ENCODE measurements around the gene ERC2. TPM values are rescaled to one million over a fixed set of nuclear protein-coding genes. Genes with fewer than 3 reads are reported as not detected.

ERC2 gene
- polyA plus RNA-seq, 3 donors: 2.6 to 4.0 (median 3.7) TPM

DNA sequence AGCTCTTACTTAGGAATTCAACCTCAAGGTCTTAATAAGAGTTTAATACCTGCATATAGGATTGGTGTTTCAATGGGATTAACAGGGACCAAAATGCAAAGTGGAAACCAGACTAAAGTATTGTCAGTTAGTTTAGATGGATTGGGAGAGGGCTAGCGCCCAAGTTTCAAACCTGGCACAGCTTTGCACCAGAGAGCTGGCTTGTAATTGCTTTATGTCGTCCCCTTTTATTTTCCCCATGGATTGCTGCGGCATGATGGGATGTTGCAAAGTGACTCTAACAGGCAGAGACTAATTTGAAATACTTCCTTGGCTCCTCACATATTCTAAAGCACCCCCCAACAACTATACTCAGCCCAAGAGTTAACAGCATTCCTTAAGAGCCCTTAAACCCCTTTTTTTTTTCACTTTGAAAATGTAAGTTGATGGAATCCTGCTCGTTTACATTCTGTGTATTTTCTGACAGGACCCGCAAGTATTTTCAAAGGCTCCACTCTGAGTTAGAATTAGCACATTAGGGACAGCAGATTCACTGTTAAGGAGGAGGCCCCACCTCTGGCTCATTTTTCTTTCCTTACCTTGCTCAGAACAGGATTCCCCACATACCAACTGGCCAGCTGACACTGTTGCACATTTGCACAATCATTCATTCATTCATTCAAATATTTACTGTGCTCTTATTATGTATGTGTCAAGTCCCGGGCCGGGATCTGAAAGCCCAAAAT lies 214.2 kb downstream of the ERC2 start:
- no peak for DNase-seq

- DNase-seq: peak; percentile 65
These were observed 216.8 kb downstream of the ERC2 start for GRCh38 chr3:56251343-56251945.

DNA sequence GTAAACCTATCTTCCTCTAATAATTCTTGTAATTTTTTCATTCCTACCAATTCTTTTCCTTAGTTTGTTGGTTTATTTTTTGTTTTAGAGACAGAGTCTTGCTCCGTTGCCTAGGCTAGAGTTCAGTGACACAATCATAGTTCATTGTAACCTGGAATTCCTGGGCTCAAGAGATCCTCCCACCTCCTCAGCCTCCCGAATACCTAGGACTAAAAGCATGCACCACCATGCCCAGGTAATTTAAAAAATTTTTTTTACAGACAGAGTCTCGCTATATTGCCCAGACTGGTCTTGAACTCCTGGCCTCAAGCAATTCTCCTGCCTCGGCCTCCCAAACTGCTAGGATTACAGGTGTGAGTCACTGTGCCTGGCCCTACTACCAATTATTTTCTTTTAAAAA lies 220.2 kb downstream of the ERC2 start:
- DNase-seq: no peak

- DNase-seq: no peak
These were observed 230.0 kb downstream of the ERC2 start for GRCh38 chr3:56238299-56238698.

- no peak for DNase-seq
These were observed 234.5 kb downstream of the ERC2 start for GRCh38 chr3:56233742-56234141.

GRCh38 chr3:56229311-56229710 lies 239.0 kb downstream of the ERC2 start:
- no peak for DNase-seq

DNA sequence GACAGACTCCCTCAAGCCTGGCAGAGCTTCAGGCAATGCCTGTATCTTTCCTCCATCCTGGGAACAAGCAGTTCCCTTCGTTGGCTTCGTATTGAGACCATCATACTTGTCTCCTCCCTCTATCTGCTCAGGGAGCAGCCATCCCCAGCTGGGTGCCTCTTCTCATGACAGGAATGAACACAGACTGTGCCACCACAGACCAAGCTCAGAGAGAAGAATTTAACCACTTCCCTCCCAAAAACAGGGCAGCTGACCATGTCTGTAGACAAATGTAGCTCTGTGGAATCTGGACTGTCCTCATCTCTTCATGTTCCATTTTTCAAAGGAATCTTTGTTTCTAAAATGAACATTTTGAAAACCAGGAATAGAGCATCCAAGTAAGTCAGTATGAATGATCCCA lies 245.4 kb downstream of the ERC2 start:
- DNase-seq: no peak

- no peak for DNase-seq
These were observed 248.1 kb downstream of the ERC2 start for GRCh38 chr3:56219894-56220805.

DNA sequence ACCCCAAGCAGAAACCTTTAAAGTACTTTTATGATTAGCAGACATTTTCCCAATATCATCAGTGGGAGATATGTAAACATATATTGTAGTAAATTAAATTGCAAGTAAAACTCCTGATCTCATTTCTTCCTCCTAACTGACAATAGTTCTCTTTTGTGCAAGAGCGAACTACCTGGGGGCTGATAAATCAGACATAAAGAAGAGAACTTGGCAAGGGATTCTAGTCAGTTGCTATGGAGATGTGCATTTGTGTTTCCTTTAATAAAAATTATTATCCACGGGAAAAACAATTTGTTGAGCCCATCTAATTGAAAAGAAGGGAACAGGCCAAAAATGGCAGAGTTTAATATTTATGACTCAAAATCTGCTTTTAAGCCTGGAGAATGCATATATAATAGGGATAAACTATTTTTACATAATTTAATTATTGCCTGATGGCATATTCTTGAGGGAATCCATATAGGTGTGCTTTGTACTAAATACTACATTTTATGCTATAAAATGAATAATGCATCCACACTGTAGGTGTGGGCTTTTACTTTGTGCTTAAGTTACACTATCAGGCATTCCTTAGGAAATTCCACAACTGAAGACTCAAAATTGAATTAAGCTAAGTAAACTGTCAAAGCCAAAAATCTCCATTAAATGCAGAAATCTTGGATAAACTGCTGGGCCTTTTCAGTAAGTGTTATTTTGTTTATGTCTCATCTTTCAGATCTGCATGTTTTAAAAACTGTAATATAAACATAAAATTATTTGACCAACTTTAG lies 258.1 kb downstream of the ERC2 start:
- DNase-seq: no peak

- no peak for DNase-seq
These were observed 260.3 kb downstream of the ERC2 start for GRCh38 chr3:56207922-56208321.

DNA sequence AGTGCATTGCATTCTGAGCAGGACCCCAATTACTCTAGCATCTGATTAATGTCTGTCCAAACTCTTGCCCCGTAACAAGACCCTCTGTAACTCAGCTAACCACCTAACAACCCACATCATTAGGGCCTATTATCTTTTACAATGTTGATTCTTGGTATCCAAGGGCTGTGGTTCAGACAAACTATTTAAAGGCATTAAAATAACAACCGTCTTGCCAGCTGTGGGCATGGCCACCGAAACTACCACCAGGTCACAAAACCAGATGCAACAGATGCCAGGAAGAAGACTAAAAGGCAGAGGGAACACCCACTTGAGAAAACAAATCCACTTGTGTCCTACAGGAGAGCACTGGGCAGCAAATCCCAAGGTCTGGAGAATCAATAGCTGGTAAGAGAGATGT lies 262.9 kb downstream of the ERC2 start:
- DNase-seq: peak; percentile 26

DNA sequence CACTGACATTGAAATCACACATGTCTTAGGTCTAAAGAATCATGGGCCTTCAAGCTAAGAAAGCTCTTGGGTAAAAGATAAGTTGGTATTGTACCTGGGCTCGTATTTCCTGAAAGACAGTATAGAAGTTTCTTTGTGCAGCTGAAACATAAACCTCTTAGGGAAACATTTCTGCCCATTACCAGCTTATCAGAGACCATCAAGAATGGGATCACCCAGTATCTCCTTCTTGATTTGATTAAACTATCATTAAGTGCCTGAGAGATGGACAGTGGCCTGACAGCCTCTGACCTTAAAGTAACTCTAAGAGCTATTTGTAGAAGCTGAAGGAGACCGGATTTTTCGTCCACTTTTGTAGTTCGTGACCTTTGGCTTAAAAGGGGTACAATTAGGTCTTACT lies 265.3 kb downstream of the ERC2 start:
- no peak for DNase-seq

- DNase-seq: no peak
These were observed 266.9 kb downstream of the ERC2 start for GRCh38 chr3:56201407-56201806.

DNA sequence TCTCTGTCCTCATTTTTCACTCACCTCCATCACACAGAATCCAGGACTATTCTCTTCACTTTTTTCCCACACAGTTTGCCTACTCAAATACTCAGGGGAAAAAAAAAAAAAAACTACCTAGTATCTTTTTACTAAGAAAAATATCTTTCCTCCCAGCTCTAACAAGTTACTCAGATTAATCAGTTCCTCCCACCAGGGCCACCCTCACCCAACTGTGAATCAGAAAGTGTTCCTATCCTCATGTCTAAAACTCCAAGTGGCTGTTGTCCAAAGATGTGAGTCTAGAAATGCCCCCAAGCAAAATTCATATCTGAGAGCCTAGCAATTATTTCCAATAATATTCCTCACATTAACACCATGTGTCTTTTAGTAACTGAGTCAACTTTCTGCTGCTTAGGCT lies 268.0 kb downstream of the ERC2 start:
- no peak for DNase-seq

DNA sequence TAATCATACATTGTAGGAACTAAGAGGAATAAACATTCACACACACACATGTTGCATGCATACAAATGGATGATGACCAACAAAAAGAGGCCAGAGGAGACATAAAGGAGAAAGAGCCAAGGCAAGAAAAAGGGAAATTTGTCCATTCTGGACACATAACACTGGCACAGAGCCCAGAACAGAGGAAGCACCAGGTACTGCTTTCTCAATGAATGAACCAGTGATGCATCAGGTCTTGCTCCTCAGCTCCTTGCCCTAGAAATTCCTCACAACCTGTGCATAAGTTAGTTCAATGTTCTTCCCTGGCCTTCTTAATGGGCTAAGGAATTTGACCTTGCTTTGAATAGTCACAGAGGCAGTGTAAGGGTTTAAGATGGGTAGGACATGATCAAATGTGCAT lies 270.3 kb downstream of the ERC2 start:
- DNase-seq: no peak

GRCh38 chr3:56197259-56197965 lies 270.9 kb downstream of the ERC2 start:
- DNase-seq: no peak

- DNase-seq: no peak
These were observed 271.6 kb downstream of the ERC2 start for GRCh38 chr3:56196700-56197099.

DNA sequence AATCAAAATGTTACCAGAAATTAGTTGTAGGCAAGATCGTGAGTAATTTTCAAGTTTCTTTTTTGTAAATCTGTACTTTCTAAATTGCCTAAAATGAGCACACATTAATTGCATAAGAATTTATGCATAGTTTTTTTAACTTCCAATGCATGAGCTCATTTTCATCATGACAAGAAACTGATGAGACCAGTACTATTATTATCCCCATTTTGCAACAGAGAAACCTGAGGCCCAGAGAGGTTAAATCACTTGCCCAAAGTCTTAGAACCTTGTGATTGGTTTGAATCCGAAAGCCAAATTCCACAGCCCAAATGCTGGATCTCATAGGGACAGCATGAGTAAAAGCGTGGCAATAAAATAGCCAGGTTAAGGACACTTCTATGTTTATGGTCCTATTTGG lies 274.7 kb downstream of the ERC2 start:
- no peak for DNase-seq

- DNase-seq: no peak
These were observed 276.3 kb downstream of the ERC2 start for GRCh38 chr3:56192001-56192400.

DNA sequence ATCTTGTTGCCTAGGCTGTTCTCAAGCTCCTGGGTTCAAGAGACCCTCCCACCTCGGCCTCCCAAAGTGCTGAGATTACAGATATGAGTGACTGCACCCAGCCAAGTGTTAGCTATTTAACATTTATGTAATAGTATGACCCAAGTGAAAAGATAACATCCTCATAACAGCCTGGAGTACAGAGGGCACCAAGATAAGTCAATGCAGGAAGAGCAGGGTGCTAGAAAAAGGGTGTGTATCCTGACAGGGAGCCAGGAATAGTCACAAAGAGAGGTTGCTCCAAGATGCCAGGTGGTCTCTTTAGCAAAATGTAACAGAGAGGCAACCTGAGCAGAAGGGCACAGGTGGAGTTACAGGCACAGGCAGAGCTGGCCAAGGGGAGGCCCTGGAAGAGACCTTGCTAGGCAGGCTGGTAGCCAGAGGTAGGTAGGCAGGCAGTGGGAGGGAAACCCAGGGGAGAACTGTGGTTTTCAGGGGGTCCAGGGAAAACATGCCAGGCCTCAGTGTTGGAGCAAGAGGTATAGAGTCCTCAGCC lies 277.4 kb downstream of the ERC2 start:
- DNase-seq: no peak

GRCh38 chr3:56190130-56190529 lies 278.1 kb downstream of the ERC2 start:
- DNase-seq: no peak

Data from renal pelvis (tissue), 4 donors.